Right lung (tissue), 5 donors: Measurements from ENCODE around the gene EDA2R. TPM values are rescaled to one million over a fixed set of nuclear protein-coding genes. Genes with fewer than 3 reads are reported as not detected.

Source experiments
- DNase-seq, 2 donors: peaks; one replicate each; pipeline ENCODE4 v3.0.0-alpha.2; 2013
- polyA plus RNA-seq, 5 donors: library from polyadenylated mRNA; unstranded; fragments of 120-200 nt; gene quantifications; one replicate each; pipeline versions ENCODE4 v1.2.1 to v1.2.3, GENCODE V29; 2013; ENCODE audit warnings: inconsistent platforms in 1 of 5, low replicate concordance in 1 of 5; ENCODE audit not compliant: insufficient read length in 5 of 5, insufficient read depth in 1 of 5

EDA2R gene
- polyA plus RNA-seq, 5 donors = 0.84 to 1.3 (median 0.93) TPM

GRCh38 chrX:66547847-66548369 lies 91.0 kb downstream of the EDA2R start:
- no peak for DNase-seq
